Mesodermal cell (in vitro differentiated cells): ENCODE results near the gene C11orf21.

Experiments
- H3K27ac ChIP-seq: 2 replicates; pipeline ENCODE4 v1.7.0; 2013; ENCODE audit warnings: mild to moderate bottlenecking, low read depth, low read length, moderate library complexity; ENCODE audit not compliant: severe bottlenecking
- H3K36me3 ChIP-seq: 2 replicates; pipeline ENCODE4 v1.7.1; 2013; ENCODE audit warnings: mild to moderate bottlenecking, low read length, moderate library complexity; ENCODE audit not compliant: control insufficient read depth, insufficient read depth
- H3K4me1 ChIP-seq: one replicate; pipeline ENCODE4 v1.7.1; 2013; ENCODE audit warnings: mild to moderate bottlenecking, low read length; ENCODE audit not compliant: insufficient read depth, control insufficient read depth, poor library complexity, severe bottlenecking
- H3K4me3 ChIP-seq: 2 replicates; pipeline ENCODE4 v1.7.0; 2013; ENCODE audit warnings: low read length, control low read depth, mild to moderate bottlenecking; ENCODE audit not compliant: insufficient read depth, poor library complexity, severe bottlenecking; ENCODE audit errors: extremely low read depth
- H3K9me3 ChIP-seq: 2 replicates; pipeline ENCODE4 v1.7.1; 2013; ENCODE audit warnings: mild to moderate bottlenecking, low read length, moderate library complexity; ENCODE audit not compliant: control insufficient read depth
- WGBS, 2 experiments: methylation state at CpG; one replicate each; pipeline ENCODE4 v1.1.5; 2013; ENCODE audit warnings: missing lambda C conversion rate in 2 of 2; ENCODE audit not compliant: insufficient coverage in 2 of 2; 5-methylcytosine and 5-hydroxymethylcytosine counted together

C11orf21 gene

GRCh38 chr11:2268729-2269600, 32.8 kb downstream of the C11orf21 start:
- Histone ChIP-seq H3K4me1 (no peaks in the 10 kb centered on the region), H3K9me3 (no peaks in the 10 kb centered on the region), H3K36me3 (no peaks in the 10 kb centered on the region), H3K27ac (no peak overlapping the region), H3K4me3 (peak overlapping the region; percentile 32)
- 0 to 2% methylated on average over 21 to 67 of the region's 89 CpGs for WGBS, 2 experiments

GRCh38 chr11:2267851-2268728, 33.6 kb downstream of the C11orf21 start:
- no peak overlapping the region for H3K4me3 ChIP-seq
- H3K27ac ChIP-seq, result no peak overlapping the region
- H3K9me3 ChIP-seq, result no peaks in the 10 kb centered on the region
- no peaks in the 10 kb centered on the region for H3K36me3 ChIP-seq
- no peaks in the 10 kb centered on the region for H3K4me1 ChIP-seq
- 80 to 93% methylated on average over 18 to 21 of the region's 26 CpGs for WGBS, 2 experiments

- 87 to 95% methylated on average over 8 to 12 of the region's 12 CpGs for WGBS, 2 experiments
- Histone ChIP-seq H3K4me3 (no peak overlapping the region), H3K4me1 (no peaks in the 10 kb centered on the region), H3K36me3 (no peaks in the 10 kb centered on the region), H3K9me3 (no peaks in the 10 kb centered on the region), H3K27ac (no peak overlapping the region)
Measured at GRCh38 chr11:2267306-2267850, 34.3 kb downstream of the C11orf21 start.

- H3K4me3 ChIP-seq, result no peak overlapping the region
- H3K4me1 ChIP-seq, result no peaks in the 10 kb centered on the region
- 93 to 95% methylated on average over 16 to 24 of the region's 26 CpGs for WGBS, 2 experiments
- no peak overlapping the region for H3K27ac ChIP-seq
- no peaks in the 10 kb centered on the region for H3K36me3 ChIP-seq
- no peaks in the 10 kb centered on the region for H3K9me3 ChIP-seq
Measured at GRCh38 chr11:2266586-2267305, 35.0 kb downstream of the C11orf21 start.

GRCh38 chr11:2265854-2266585, 35.7 kb downstream of the C11orf21 start:
- no peaks in the 10 kb centered on the region for H3K9me3 ChIP-seq
- H3K4me3 ChIP-seq, result no peak overlapping the region
- no peaks in the 10 kb centered on the region for H3K36me3 ChIP-seq
- H3K4me1 ChIP-seq, result no peaks in the 10 kb centered on the region
- H3K27ac ChIP-seq, result no peak overlapping the region
- 93 to 95% methylated on average over 21 to 24 of the region's 24 CpGs for WGBS, 2 experiments

- 86% methylated on average over 2 of the region's 2 CpGs; no CpG with 5 or more reads in 1 of the 2 experiments for WGBS, 2 experiments
- Histone ChIP-seq H3K9me3 (no peaks in the 10 kb centered on the region), H3K36me3 (no peaks in the 10 kb centered on the region), H3K27ac (no peak overlapping the region), H3K4me3 (no peak overlapping the region), H3K4me1 (no peaks in the 10 kb centered on the region)
Measured at GRCh38 chr11:2265396-2265795, 36.3 kb downstream of the C11orf21 start.

GRCh38 chr11:2264366-2265053, 37.2 kb downstream of the C11orf21 start:
- Histone ChIP-seq H3K36me3 (no peaks in the 10 kb centered on the region), H3K4me1 (no peaks in the 10 kb centered on the region), H3K4me3 (no peak overlapping the region), H3K9me3 (no peaks in the 10 kb centered on the region), H3K27ac (no peak overlapping the region)
- 89 to 92% methylated on average over 19 to 20 of the region's 22 CpGs for WGBS, 2 experiments

GRCh38 chr11:2263724-2264360, 37.9 kb downstream of the C11orf21 start:
- H3K4me3 ChIP-seq, result no peak overlapping the region
- H3K9me3 ChIP-seq, result no peaks in the 10 kb centered on the region
- WGBS, 2 experiments, result 95% methylated on average over 10 of the region's 13 CpGs
- H3K27ac ChIP-seq, result no peak overlapping the region
- no peaks in the 10 kb centered on the region for H3K36me3 ChIP-seq
- no peaks in the 10 kb centered on the region for H3K4me1 ChIP-seq

- Histone ChIP-seq H3K27ac (no peak overlapping the region), H3K36me3 (no peaks in the 10 kb centered on the region), H3K9me3 (no peaks in the 10 kb centered on the region), H3K4me3 (no peak overlapping the region), H3K4me1 (no peaks in the 10 kb centered on the region)
- 82 to 94% methylated on average over 7 to 8 of the region's 10 CpGs for WGBS, 2 experiments
Measured at GRCh38 chr11:2263071-2263565, 38.6 kb downstream of the C11orf21 start.
